ENCODE data around the gene NR4A2.

The NR4A2 gene

DNA sequence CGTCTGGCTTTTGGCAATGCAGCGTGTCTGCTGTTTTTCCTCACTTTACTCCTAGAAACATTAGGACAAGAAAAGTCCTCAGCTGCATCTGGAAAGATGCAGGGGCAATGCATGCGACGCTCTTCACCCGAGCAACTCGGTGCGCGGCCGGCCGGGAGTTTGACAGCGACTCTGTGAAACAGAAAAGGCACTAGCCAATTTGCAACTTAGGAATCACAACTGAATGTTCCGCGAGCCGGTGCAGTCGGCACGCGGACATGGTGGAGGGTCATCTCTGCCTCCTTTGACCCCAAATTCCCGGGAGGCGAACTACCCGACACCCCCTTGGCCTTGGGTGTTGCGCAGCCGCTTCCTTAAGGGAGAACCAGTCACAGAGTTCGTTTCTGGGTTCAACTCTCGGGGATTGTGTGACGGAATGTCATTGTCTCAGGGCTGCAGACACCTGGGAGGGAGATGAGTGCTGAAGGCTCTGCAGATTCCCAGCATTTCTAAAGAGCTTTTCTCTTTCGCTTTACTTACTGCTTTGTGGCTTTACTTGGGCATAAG is 9.8 kb downstream of the NR4A2 start:
- no peak for DNase-seq (ENCODE audit: insufficient read length, low spot score)
- no peak for FAIRE-seq
- no peak for TF ChIP-seq SPI1 (IDR thresholded peaks at IDR 0.05; ENCODE audit: low read depth, low read length)
- no peak for TF ChIP-seq POLR2AphosphoS5 (IDR thresholded peaks at IDR 0.05; ENCODE audit: low read depth, low read length)
- TF ChIP-seq PAX5 (IDR thresholded peaks at IDR 0.05; ENCODE audit: insufficient read depth, low read length, severe bottlenecking) = no peak
- no peak for TF ChIP-seq TAF1 (IDR thresholded peaks at IDR 0.05; ENCODE audit: low read depth, low read length)
- no peak for TF ChIP-seq POU2F2 (IDR thresholded peaks at IDR 0.05; ENCODE audit: low read depth, low read length)
- no peak for TF ChIP-seq POLR2A (IDR thresholded peaks at IDR 0.05; ENCODE audit: low read depth, low read length)

DNA sequence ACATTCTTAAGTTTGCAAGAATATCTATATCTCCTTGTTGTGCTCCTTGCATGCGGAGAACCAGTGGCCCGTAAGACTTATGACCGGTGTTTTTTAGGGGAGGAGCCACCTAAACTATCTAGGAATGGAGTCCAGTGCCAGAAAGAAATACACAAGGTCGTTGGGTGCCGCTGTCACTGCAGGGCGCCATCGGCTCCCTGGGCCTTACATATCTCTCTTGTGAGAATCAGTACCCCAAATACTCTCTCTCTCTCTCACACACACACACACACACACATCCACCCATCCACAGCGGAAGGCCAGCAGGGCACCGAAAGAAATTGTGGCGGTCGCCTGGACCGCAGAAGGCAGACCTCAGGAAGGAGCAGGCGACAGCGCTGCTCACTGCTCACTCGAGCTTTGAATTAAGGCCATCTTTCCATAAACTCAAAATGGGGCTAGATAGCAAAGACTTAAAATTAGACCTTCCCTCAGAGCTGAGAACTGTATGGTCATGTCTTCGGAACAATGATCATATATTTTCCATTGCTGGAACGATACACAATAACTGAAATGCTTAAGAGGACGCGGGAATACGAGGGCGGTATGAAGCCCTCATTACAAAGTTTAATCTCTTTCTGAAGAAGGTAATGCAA is 10.4 kb downstream of the NR4A2 start:
- DNase-seq (ENCODE audit: insufficient read length, low spot score) = no peak
- FAIRE-seq = no peak
- no peak for TF ChIP-seq POLR2A (IDR thresholded peaks at IDR 0.05; ENCODE audit: low read depth, low read length)
- no peak for TF ChIP-seq POU2F2 (IDR thresholded peaks at IDR 0.05; ENCODE audit: low read depth, low read length)
- TF ChIP-seq TAF1 (IDR thresholded peaks at IDR 0.05; ENCODE audit: low read depth, low read length) = no peak
- TF ChIP-seq POLR2AphosphoS5 (IDR thresholded peaks at IDR 0.05; ENCODE audit: low read depth, low read length) = no peak
- no peak for TF ChIP-seq SPI1 (IDR thresholded peaks at IDR 0.05; ENCODE audit: low read depth, low read length)
- TF ChIP-seq PAX5 (IDR thresholded peaks at IDR 0.05; ENCODE audit: insufficient read depth, low read length, severe bottlenecking) = no peak

DNA sequence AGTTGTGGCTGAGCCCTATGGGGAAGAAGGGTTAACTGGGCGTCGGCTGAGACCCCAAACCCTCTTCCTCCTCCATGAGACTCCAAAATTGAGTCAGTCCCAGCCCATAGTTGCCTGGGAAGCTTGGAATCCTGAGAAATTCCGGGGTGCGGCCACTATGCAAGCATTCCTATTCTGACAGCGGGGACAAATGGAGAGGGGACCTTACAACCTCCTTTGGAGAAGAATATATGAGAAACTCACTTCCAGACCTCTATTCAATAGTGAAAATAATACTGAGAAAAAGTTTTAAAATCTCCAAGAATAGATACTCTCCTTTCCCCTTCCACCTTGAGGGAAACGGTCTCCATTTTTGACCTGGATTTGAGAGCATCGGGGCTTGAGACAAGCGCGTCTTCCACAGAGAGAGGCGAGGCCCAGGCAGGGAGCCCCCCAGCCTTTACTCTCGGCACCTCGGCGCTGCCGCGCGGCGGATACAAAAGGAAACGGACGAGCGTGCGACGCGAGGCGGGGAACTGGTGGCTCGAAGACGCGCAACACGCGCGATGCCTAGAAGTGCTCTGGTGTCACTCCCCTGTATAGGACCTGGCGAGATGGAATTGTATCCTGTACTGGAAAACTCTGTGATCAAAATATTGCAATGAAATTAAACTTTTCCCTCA is 11.1 kb downstream of the NR4A2 start:
- FAIRE-seq = peak; percentile 16
- TF ChIP-seq PAX5 (IDR thresholded peaks at IDR 0.05; ENCODE audit: insufficient read depth, low read length, severe bottlenecking) (no peak), SPI1 (IDR thresholded peaks at IDR 0.05; ENCODE audit: low read depth, low read length) (no peak), TAF1 (IDR thresholded peaks at IDR 0.05; ENCODE audit: low read depth, low read length) (no peak), POLR2A (IDR thresholded peaks at IDR 0.05; ENCODE audit: low read depth, low read length) (no peak), POLR2AphosphoS5 (IDR thresholded peaks at IDR 0.05; ENCODE audit: low read depth, low read length) (no peak), POU2F2 (IDR thresholded peaks at IDR 0.05; ENCODE audit: low read depth, low read length) (no peak)
- no peak for DNase-seq (ENCODE audit: insufficient read length, low spot score)

DNA sequence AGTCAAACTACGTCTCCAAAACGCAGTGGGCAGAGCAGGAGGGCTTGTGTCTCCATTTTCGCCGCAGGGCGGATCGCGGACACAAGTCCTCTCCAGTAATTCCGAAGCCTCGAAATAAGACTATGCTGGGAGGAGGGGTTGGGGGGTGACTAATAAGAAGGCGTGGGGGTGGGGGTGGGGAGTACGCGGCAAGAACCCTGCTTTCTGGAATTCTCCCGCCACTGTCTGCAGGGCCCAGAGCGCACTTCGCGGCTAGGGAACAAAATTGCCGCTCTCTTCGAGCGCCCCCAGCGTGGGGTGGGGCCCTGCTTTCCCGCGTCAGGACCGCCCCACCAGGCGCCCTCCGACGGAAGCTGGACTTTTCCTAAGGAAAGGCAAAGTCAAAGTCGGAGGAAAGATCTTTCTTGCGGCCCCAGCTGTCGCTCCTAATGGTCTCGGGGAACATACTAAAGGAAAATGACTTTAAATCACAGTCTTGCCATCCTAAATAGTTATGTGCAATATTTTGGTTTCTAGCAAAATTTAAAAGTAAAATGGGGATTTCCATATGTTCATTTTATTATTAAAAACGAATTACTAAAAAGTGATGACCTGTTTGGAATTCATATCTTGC is 11.9 kb downstream of the NR4A2 start:
- DNase-seq (ENCODE audit: insufficient read length, low spot score) (no peak), FAIRE-seq (no peak)
- TF ChIP-seq POLR2AphosphoS5 (IDR thresholded peaks at IDR 0.05; ENCODE audit: low read depth, low read length) (no peak), SPI1 (IDR thresholded peaks at IDR 0.05; ENCODE audit: low read depth, low read length) (no peak), POU2F2 (IDR thresholded peaks at IDR 0.05; ENCODE audit: low read depth, low read length) (no peak), PAX5 (IDR thresholded peaks at IDR 0.05; ENCODE audit: insufficient read depth, low read length, severe bottlenecking) (no peak), TAF1 (IDR thresholded peaks at IDR 0.05; ENCODE audit: low read depth, low read length) (no peak), POLR2A (IDR thresholded peaks at IDR 0.05; ENCODE audit: low read depth, low read length) (no peak)

DNA sequence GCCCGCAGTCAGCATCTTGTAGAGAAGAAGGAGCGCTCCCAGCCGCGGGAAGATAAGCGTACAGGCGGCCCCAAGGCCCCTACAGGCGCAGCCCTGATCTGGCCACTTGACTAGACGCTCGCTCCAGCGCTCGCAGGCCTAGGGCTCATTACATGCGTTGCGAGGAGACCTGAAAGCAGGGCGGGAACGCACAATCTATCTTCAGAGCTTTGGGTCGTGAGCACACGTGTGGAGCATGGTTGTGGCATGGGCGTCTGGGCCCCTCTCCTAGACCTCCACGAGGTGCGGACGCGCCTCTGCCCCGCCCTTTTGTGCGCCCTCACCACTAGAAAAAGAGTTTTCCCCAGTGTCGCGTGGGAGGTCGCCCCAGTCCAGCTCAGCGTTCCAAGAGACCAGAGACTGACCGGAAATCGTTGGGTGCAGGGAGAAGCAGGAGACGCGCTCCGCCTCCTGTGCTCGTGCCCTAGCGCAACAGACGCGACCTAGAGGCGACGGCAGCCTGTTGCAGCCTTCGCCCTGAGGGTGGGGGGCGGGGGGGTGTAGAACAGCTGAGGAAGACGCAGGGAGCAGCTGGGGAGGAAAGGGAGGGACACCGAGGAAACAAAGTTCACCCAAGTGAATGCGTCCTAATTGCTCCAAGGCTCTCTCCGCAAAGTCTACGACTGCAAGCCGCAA is 12.6 kb downstream of the NR4A2 start:
- TF ChIP-seq POLR2A (IDR thresholded peaks at IDR 0.05; ENCODE audit: low read depth, low read length) (no peak), POLR2AphosphoS5 (IDR thresholded peaks at IDR 0.05; ENCODE audit: low read depth, low read length) (no peak), POU2F2 (IDR thresholded peaks at IDR 0.05; ENCODE audit: low read depth, low read length) (no peak), TAF1 (IDR thresholded peaks at IDR 0.05; ENCODE audit: low read depth, low read length) (no peak), PAX5 (IDR thresholded peaks at IDR 0.05; ENCODE audit: insufficient read depth, low read length, severe bottlenecking) (no peak), SPI1 (IDR thresholded peaks at IDR 0.05; ENCODE audit: low read depth, low read length) (no peak)
- DNase-seq (ENCODE audit: insufficient read length, low spot score) (no peak), FAIRE-seq (no peak)

DNA sequence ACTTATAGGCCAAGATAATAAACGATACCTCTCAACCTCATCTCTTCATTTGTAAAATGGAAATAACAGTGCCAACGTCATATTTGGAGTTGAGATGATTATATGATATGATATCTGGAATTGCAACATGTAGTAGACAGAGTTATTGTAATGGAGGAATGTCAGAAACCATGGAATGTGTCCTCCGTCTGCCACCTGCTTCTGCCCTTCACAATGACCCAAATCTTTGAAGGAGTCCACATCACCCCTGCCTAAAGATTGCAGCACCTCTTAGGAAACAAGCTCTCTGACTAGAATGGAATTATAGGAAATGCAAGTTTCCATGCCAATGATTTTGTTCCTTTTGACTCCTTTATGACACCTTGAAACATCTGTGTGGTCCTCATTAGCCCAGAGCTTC is 14.9 kb downstream of the NR4A2 start:
- FAIRE-seq (no peak), DNase-seq (ENCODE audit: insufficient read length, low spot score) (no peak)
- TF ChIP-seq PAX5 (IDR thresholded peaks at IDR 0.05; ENCODE audit: insufficient read depth, low read length, severe bottlenecking) = no peak
- no peak for TF ChIP-seq POLR2AphosphoS5 (IDR thresholded peaks at IDR 0.05; ENCODE audit: low read depth, low read length)
- no peak for TF ChIP-seq POLR2A (IDR thresholded peaks at IDR 0.05; ENCODE audit: low read depth, low read length)
- no peak for TF ChIP-seq TAF1 (IDR thresholded peaks at IDR 0.05; ENCODE audit: low read depth, low read length)
- TF ChIP-seq POU2F2 (IDR thresholded peaks at IDR 0.05; ENCODE audit: low read depth, low read length) = no peak
- no peak for TF ChIP-seq SPI1 (IDR thresholded peaks at IDR 0.05; ENCODE audit: low read depth, low read length)

DNA sequence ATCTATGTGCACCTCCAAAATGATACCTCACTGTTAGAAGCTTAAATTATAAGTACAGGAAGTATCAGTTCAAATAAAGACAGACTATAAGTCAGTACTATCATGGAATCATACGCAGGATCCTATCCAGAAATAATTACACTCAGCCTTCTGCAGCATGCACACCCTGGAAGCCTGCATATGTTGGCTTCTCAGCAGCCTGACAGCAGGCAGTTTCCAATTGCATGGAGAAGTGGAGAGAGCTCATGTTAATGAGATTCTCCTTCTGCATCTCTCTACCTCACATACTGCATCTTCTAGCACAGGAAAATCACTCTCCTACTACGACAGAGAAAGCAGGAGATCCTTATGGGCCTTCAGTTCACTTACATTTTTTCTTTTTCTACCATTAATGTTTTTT is 20.5 kb downstream of the NR4A2 start:
- no peak for TF ChIP-seq POU2F2 (IDR thresholded peaks at IDR 0.05; ENCODE audit: low read depth, low read length)
- TF ChIP-seq SPI1 (IDR thresholded peaks at IDR 0.05; ENCODE audit: low read depth, low read length) = no peak
- TF ChIP-seq POLR2AphosphoS5 (IDR thresholded peaks at IDR 0.05; ENCODE audit: low read depth, low read length) = no peak
- TF ChIP-seq PAX5 (IDR thresholded peaks at IDR 0.05; ENCODE audit: insufficient read depth, low read length, severe bottlenecking) = no peak
- TF ChIP-seq TAF1 (IDR thresholded peaks at IDR 0.05; ENCODE audit: low read depth, low read length) = no peak
- TF ChIP-seq POLR2A (IDR thresholded peaks at IDR 0.05; ENCODE audit: low read depth, low read length) = no peak
- FAIRE-seq (no peak), DNase-seq (ENCODE audit: insufficient read length, low spot score) (no peak)

DNA sequence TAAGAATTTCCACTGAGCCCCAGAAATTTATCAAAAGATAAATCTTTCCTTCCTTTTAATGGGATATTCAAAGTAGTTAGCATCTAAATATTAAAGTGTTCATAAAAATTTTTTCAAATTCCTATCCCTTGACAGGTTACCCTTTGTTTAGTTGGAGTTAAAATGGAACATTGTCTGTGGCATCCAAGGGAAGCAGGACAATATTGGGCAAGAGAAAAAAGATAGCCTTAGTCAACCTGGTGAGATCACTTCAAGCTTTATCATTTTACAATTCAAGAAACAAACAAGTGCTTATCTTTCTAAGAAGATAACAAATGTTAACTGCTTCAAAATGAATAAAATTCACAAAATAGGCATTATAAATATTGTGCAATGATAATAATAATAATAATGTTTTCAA is 21.7 kb downstream of the NR4A2 start:
- no peak for DNase-seq (ENCODE audit: insufficient read length, low spot score)
- no peak for TF ChIP-seq PAX5 (IDR thresholded peaks at IDR 0.05; ENCODE audit: insufficient read depth, low read length, severe bottlenecking)
- no peak for TF ChIP-seq SPI1 (IDR thresholded peaks at IDR 0.05; ENCODE audit: low read depth, low read length)
- TF ChIP-seq POLR2AphosphoS5 (IDR thresholded peaks at IDR 0.05; ENCODE audit: low read depth, low read length) = no peak
- TF ChIP-seq TAF1 (IDR thresholded peaks at IDR 0.05; ENCODE audit: low read depth, low read length) = no peak
- TF ChIP-seq POLR2A (IDR thresholded peaks at IDR 0.05; ENCODE audit: low read depth, low read length) = no peak
- no peak for TF ChIP-seq POU2F2 (IDR thresholded peaks at IDR 0.05; ENCODE audit: low read depth, low read length)
- FAIRE-seq = no peak

Measured in GM12891 (cell line).